ENCODE measurements around the gene PLEKHA7.
"Not testable (repeated sequence)": the region's sequence is repeated elsewhere in the genome, so short reads cannot be mapped to it uniquely, and the experiment has no call there.

Gene PLEKHA7

DNA sequence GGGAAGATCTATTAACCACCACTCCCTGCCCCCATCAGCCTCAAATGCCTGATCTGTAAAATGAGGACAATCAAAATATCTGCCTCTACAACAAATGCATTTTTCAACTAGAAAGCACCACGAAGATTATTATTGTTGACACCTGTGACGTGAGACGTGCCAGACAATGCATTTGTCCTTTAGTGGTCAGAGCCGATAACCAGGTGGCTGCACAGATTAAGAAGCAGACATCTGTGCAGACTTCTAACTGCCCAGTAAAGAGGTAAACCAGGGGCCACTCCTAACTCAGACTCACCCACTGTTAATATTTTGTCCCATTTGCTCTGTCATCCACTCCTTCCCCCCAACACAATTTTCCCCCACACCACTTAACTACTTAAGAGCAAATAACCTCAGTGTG, 11.7 kb downstream of the PLEKHA7 start:
- Histone ChIP-seq H3K4me3 (replicated peaks; ENCODE audit: insufficient read depth, low read length) (no peak overlapping the region), H3K27ac (replicated peaks) (no peak overlapping the region), H3K27me3 (ENCODE audit: insufficient read depth, poor library complexity, severe bottlenecking) (peaks cover 8% of the 10 kb centered on the region)
- no peak for TF ChIP-seq REST (IDR thresholded peaks at IDR 0.05; ENCODE audit: insufficient replicate concordance, low read depth)
- TF ChIP-seq SPI1 (IDR thresholded peaks at IDR 0.05; ENCODE audit: borderline replicate concordance, low read depth), result no peak
- no peak for TF ChIP-seq POLR2AphosphoS5 (IDR thresholded peaks at IDR 0.05; ENCODE audit: low read depth)
- TF ChIP-seq GABPA (IDR thresholded peaks at IDR 0.05; ENCODE audit: low read depth), result no peak
- TF ChIP-seq CTCF (IDR thresholded peaks at IDR 0.05; ENCODE audit: insufficient read depth, low read length), result no peak
- DNase-seq (ENCODE audit: low read depth in 1 of 2, low spot score in 1 of 2), result no peak

- TF ChIP-seq POLR2AphosphoS5 (IDR thresholded peaks at IDR 0.05; ENCODE audit: low read depth), result no peak
- H3K4me3 ChIP-seq (replicated peaks; ENCODE audit: insufficient read depth, low read length), result no peak overlapping the region
- no peak for DNase-seq (ENCODE audit: low read depth in 1 of 2, low spot score in 1 of 2)
These were observed 12.4 kb downstream of the PLEKHA7 start for GRCh38 chr11:17001806-17002205.

DNA sequence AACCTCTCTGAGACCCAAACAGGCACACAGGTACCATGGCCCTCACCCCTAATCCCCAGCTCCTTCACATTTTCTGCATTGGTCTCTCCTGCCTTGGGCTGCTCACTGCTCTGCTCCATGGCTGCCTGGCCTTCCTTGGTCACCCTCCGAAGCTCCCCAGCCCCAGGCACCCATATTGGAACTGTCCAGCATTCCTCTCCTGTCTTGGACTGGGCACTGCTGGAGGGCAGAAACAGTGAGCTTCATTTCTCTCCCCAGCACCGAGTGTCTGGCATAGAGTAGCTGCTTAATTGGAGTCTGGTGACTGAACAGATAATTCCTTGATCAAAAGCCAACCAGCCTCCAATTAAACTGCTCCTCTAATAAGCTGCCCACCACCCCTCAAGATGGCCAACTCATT, 13.2 kb downstream of the PLEKHA7 start:
- Histone ChIP-seq H3K27me3 (ENCODE audit: insufficient read depth, poor library complexity, severe bottlenecking) (peaks cover 8% of the 10 kb centered on the region), H3K27ac (replicated peaks) (no peak overlapping the region), H3K4me3 (replicated peaks; ENCODE audit: insufficient read depth, low read length) (no peak overlapping the region)
- DNase-seq (ENCODE audit: low read depth in 1 of 2, low spot score in 1 of 2), result no peak
- no peak for TF ChIP-seq POLR2AphosphoS5 (IDR thresholded peaks at IDR 0.05; ENCODE audit: low read depth)
- no peak for TF ChIP-seq CTCF (IDR thresholded peaks at IDR 0.05; ENCODE audit: insufficient read depth, low read length)
- no peak for TF ChIP-seq SPI1 (IDR thresholded peaks at IDR 0.05; ENCODE audit: borderline replicate concordance, low read depth)
- peak; percentile 61 for TF ChIP-seq REST (IDR thresholded peaks at IDR 0.05; ENCODE audit: insufficient replicate concordance, low read depth)
- no peak for TF ChIP-seq GABPA (IDR thresholded peaks at IDR 0.05; ENCODE audit: low read depth)

More at GRCh38 chr11:17001806-17002205, 12.4 kb downstream of the PLEKHA7 start:
- peaks cover 8% of the 10 kb centered on the region for H3K27me3 ChIP-seq (ENCODE audit: insufficient read depth, poor library complexity, severe bottlenecking)
- no peak overlapping the region for H3K27ac ChIP-seq (replicated peaks)

GRCh38 chr11:17000253-17000652, 14.0 kb downstream of the PLEKHA7 start:
- H3K4me3 ChIP-seq (replicated peaks; ENCODE audit: insufficient read depth, low read length); H3K27me3 ChIP-seq (ENCODE audit: insufficient read depth, poor library complexity, severe bottlenecking); H3K27ac ChIP-seq (replicated peaks); DNase-seq (ENCODE audit: low read depth in 1 of 2, low spot score in 1 of 2): not testable (repeated sequence)

DNA sequence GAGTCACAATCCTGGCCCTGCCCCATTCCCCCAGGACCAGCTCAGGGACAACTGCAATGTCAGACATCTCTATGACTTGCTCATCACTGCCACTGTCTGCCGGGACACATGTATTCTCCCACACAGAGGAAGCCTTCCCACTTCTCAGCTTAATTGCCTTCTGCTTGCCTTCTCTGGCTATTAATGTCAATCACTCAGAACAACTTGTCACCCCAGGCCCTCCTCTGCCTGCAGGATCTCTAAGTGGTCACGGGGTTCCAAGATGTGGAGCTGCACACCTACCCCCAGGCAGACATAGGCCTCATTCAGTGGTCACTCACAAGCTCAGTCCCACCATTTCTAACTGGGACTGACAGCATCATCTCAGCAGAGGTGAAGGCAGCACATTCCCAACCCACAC, 15.1 kb downstream of the PLEKHA7 start:
- no peak for TF ChIP-seq GABPA (IDR thresholded peaks at IDR 0.05; ENCODE audit: low read depth)
- TF ChIP-seq POLR2AphosphoS5 (IDR thresholded peaks at IDR 0.05; ENCODE audit: low read depth), result no peak
- TF ChIP-seq CTCF (IDR thresholded peaks at IDR 0.05; ENCODE audit: insufficient read depth, low read length), result no peak
- no peak for TF ChIP-seq SPI1 (IDR thresholded peaks at IDR 0.05; ENCODE audit: borderline replicate concordance, low read depth)
- TF ChIP-seq REST (IDR thresholded peaks at IDR 0.05; ENCODE audit: insufficient replicate concordance, low read depth), result no peak
- DNase-seq (ENCODE audit: low read depth in 1 of 2, low spot score in 1 of 2), result no peak
- Histone ChIP-seq H3K27me3 (ENCODE audit: insufficient read depth, poor library complexity, severe bottlenecking) (peaks cover 8% of the 10 kb centered on the region), H3K4me3 (replicated peaks; ENCODE audit: insufficient read depth, low read length) (no peak overlapping the region), H3K27ac (replicated peaks) (no peak overlapping the region)
